OCI-LY7 (cell line): ENCODE data around the gene HK2. TPM values are rescaled to one million over a fixed set of nuclear protein-coding genes. Genes with fewer than 3 reads are reported as not detected.

Source experiments
- BruUV-seq: library from RNA; stranded (reverse); fragments of 400-500 nt; replicated peaks from 2 replicates; lab custom pipeline; 2021; lab: Mats Ljungman, UMichigan
- CTCF ChIA-PET: fragments of 300-600 bp; sonication (Branson Sonifier 250); formaldehyde crosslinking; loops from one replicate; lab custom pipeline; 2022; ENCODE audit warnings: antibody characterized with exemption; ENCODE audit not compliant: unreplicated experiment; lab: Charles Lee
- POLR2A ChIA-PET: fragments of 300-600 bp; sonication (Branson Sonifier 250); formaldehyde crosslinking; loops from one replicate; lab custom pipeline; 2022; ENCODE audit warnings: antibody characterized with exemption; lab: Charles Lee
- DNase-seq: peaks from one replicate; pipeline ENCODE4 v3.0.0-alpha.2; 2015; ENCODE audit warnings: low spot score
- H2AFZ ChIP-seq: fragments of 200-600 bp; sonication (generic), shearing (Covaris generic); 2 replicates; pipeline ENCODE4 v1.6.1; 2014; ENCODE audit warnings: mild to moderate bottlenecking, antibody characterized with exemption, low read length, moderate library complexity
- H3K27ac ChIP-seq: fragments of 200-600 bp; sonication (generic); 2 replicates; pipeline ENCODE4 v1.5.1; 2014; ENCODE audit warnings: mixed run types, low read depth, mild to moderate bottlenecking, moderate library complexity, low read length, inconsistent platforms; ENCODE audit not compliant: poor library complexity, severe bottlenecking
- H3K36me3 ChIP-seq: fragments of 200-600 bp; sonication (generic); 2 replicates; pipeline ENCODE4 v1.6.1; 2014; ENCODE audit warnings: mild to moderate bottlenecking, antibody characterized with exemption, low read length, moderate library complexity, mixed read lengths; ENCODE audit not compliant: insufficient read depth
- H3K4me1 ChIP-seq: fragments of 200-600 bp; sonication (generic); 2 replicates; pipeline ENCODE4 v1.5.1; 2014; ENCODE audit warnings: mild to moderate bottlenecking, low read length; ENCODE audit not compliant: insufficient read depth, poor library complexity, severe bottlenecking
- H3K4me2 ChIP-seq: fragments of 200-600 bp; sonication (generic); 2 replicates; pipeline ENCODE4 v1.6.1; 2014; ENCODE audit warnings: mild to moderate bottlenecking, low read length
- H3K4me3 ChIP-seq: fragments of 200-600 bp; sonication (generic); 2 replicates; pipeline ENCODE4 v1.5.1; 2014; ENCODE audit warnings: mild to moderate bottlenecking, low read depth, low read length; ENCODE audit not compliant: poor library complexity, severe bottlenecking
- H3K79me2 ChIP-seq: fragments of 200-600 bp; sonication (generic); 2 replicates; pipeline ENCODE4 v1.6.1; 2016; ENCODE audit warnings: low read depth, mild to moderate bottlenecking, low read length, moderate library complexity, mixed read lengths; ENCODE audit not compliant: insufficient read depth
- H3K9me2 ChIP-seq: fragments of 200-600 bp; sonication (generic); 2 replicates; pipeline ENCODE4 v1.6.1; 2016; ENCODE audit warnings: mild to moderate bottlenecking, low read length, mixed read lengths; ENCODE audit not compliant: insufficient read depth
- H3K9me3 ChIP-seq: fragments of 200-600 bp; sonication (generic); 2 replicates; pipeline ENCODE4 v1.6.1; 2014; ENCODE audit warnings: mild to moderate bottlenecking, mixed run types, low read length, mixed read lengths
- H4K20me1 ChIP-seq: fragments of 200-600 bp; sonication (generic); 2 replicates; pipeline ENCODE4 v1.6.1; 2014; ENCODE audit warnings: mild to moderate bottlenecking, antibody characterized with exemption, low read length, moderate library complexity, mixed read lengths; ENCODE audit not compliant: insufficient read depth
- CTCF ChIP-seq: fragments of 200-600 bp; sonication (generic); conservative IDR thresholded peaks from 2 replicates; pipeline ENCODE4 v1.5.1; 2014; ENCODE audit warnings: mild to moderate bottlenecking, antibody characterized with exemption, low read length, moderate library complexity, mixed read lengths
- EZH2phosphoT487 ChIP-seq: fragments of 200-600 bp; sonication (generic); IDR thresholded peaks from 2 replicates; pipeline ENCODE4 v1.6.1; 2018; ENCODE audit warnings: low read depth, borderline replicate concordance, mild to moderate bottlenecking, mixed run types, antibody characterized with exemption, low read length, moderate library complexity, mixed read lengths
- intact Hi-C: fragments of 100-400 bp; cut with micrococcal nuclease; formaldehyde crosslinking; loops from one replicate; pipeline ENCODE4 v1.10.0; 2022; ENCODE audit not compliant: unreplicated experiment
- total RNA-seq, 2 experiments: library from RNA; depleted of rRNA in 1 of 2; stranded (reverse); fragments of >200 nt in 1 of 2; shearing (Covaris generic) in 1 of 2; gene quantifications; 2 replicates each; pipeline ENCODE4 v1.2.3, GENCODE V29; 2014 to 2022

Gene HK2
- total RNA-seq, 2 experiments from 2014 or later: 8.6 to 50.5 TPM

GRCh38 chr2:74873678-74874640 lies 40.0 kb downstream of the HK2 start:
- BruUV-seq: no TSS peak
- Histone ChIP-seq H3K36me3 (peaks cover 95% of the 10 kb centered on the region), H3K9me2 (no peaks in the 10 kb centered on the region), H4K20me1 (no peaks in the 10 kb centered on the region), H3K79me2 (no peaks in the 10 kb centered on the region), H3K27ac (no peak overlapping the region), H3K4me2 (no peak overlapping the region), H2AFZ (no peak overlapping the region), H3K9me3 (no peaks in the 10 kb centered on the region), H3K4me1 (no peaks in the 10 kb centered on the region), H3K4me3 (no peak overlapping the region)
- CTCF ChIA-PET: interaction anchor here (0.6 to 1.0 kb wide), 2 partner anchors 11 kb away, joined by 3 to 5 read pairs; no protein-coding TSS in a partner anchor
- intact Hi-C loops: no loop called here
- POLR2A ChIA-PET: interaction anchor here (0.7 to 1.0 kb wide), 2 partner anchors 37 to 52 kb away, joined by 4 to 5 read pairs; no protein-coding TSS in a partner anchor
- TF ChIP-seq EZH2phosphoT487: no peak
- TF ChIP-seq CTCF: no peak
- DNase-seq: no peak

GRCh38 chr2:74876081-74876886 lies 42.4 kb downstream of the HK2 start:
- CTCF ChIA-PET: interaction anchor here (0.5 to 1.6 kb wide), 4 partner anchors 162 to 1573 kb away, joined by 3 to 6 read pairs (median 3); no protein-coding TSS in a partner anchor
- peaks cover 95% of the 10 kb centered on the region for H3K36me3 ChIP-seq
- H3K27ac ChIP-seq: no peak overlapping the region
- H3K4me3 ChIP-seq: no peak overlapping the region
- BruUV-seq: TSS peak; percentile 14
- TF ChIP-seq CTCF: peak; percentile 89
- TF ChIP-seq EZH2phosphoT487: no peak
- no peak overlapping the region for H2AFZ ChIP-seq
- no peaks in the 10 kb centered on the region for H3K9me3 ChIP-seq
- H3K4me1 ChIP-seq: no peaks in the 10 kb centered on the region
- no peaks in the 10 kb centered on the region for H3K9me2 ChIP-seq
- no peaks in the 10 kb centered on the region for H3K79me2 ChIP-seq
- intact Hi-C loops: loop anchor here (1.0 kb wide), 3 partner anchors 40 to 186 kb away; no protein-coding TSS in a partner anchor
- POLR2A ChIA-PET: interaction anchor here (1.0 kb wide), 1 partner anchor 162 kb away, joined by 4 read pairs; no protein-coding TSS in a partner anchor
- H4K20me1 ChIP-seq: no peaks in the 10 kb centered on the region
- no peak overlapping the region for H3K4me2 ChIP-seq
- DNase-seq: peak; percentile 67
